IPS-18c (cell line): Measurements from ENCODE around the gene ANXA3.

Source experiments
- H3K4me3 ChIP-seq: 2 replicates; pipeline ENCODE4 v1.7.0; 2013; ENCODE audit warnings: low read depth, mild to moderate bottlenecking, low read length, moderate library complexity; ENCODE audit not compliant: insufficient read depth
- H3K9me3 ChIP-seq: one replicate; pipeline ENCODE4 v1.6.1; 2013; ENCODE audit warnings: mild to moderate bottlenecking, low read length, moderate library complexity; ENCODE audit not compliant: control insufficient read depth, insufficient read depth

Gene ANXA3

GRCh38 chr4:78618436-78618835 lies 66.9 kb downstream of the ANXA3 start:
- no peak overlapping the region for H3K4me3 ChIP-seq

GRCh38 chr4:78621395-78621794 lies 69.8 kb downstream of the ANXA3 start:
- no peaks in the 10 kb centered on the region for H3K9me3 ChIP-seq
- no peak overlapping the region for H3K4me3 ChIP-seq

More at GRCh38 chr4:78618436-78618835, 66.9 kb downstream of the ANXA3 start:
- H3K9me3 ChIP-seq, result no peaks in the 10 kb centered on the region

GRCh38 chr4:78622253-78622979 lies 70.8 kb downstream of the ANXA3 start:
- Histone ChIP-seq H3K4me3 (no peak overlapping the region), H3K9me3 (no peaks in the 10 kb centered on the region)

- Histone ChIP-seq H3K9me3 (no peaks in the 10 kb centered on the region), H3K4me3 (no peak overlapping the region)
These were observed 72.5 kb downstream of the ANXA3 start for GRCh38 chr4:78624048-78624447.

DNA sequence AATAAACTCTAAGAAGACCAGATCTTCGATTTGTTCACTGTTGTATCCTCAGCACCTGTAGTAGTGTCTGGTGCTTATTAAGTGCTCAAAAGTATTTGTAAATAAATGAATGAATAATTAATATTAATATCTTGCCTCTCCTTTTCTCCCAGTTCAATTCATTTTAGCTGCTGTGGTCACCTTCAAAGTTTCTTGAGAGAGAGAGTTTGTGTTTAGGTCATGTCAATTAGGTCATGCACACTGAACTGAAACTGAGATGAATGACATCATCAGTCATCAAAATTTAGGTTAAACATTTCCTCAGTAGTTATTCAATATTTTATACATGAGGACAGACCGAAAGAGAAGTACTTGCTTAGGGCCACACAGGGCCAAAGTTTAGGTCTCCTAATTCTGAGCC lies 73.5 kb downstream of the ANXA3 start:
- Histone ChIP-seq H3K4me3 (no peak overlapping the region), H3K9me3 (no peaks in the 10 kb centered on the region)

GRCh38 chr4:78627046-78627965 lies 75.7 kb downstream of the ANXA3 start:
- H3K9me3 ChIP-seq, result no peaks in the 10 kb centered on the region
- no peak overlapping the region for H3K4me3 ChIP-seq

- no peak overlapping the region for H3K4me3 ChIP-seq
- no peaks in the 10 kb centered on the region for H3K9me3 ChIP-seq
These were observed 76.6 kb downstream of the ANXA3 start for GRCh38 chr4:78627966-78628678.

GRCh38 chr4:78629991-78630541 lies 78.5 kb downstream of the ANXA3 start:
- Histone ChIP-seq H3K4me3 (no peak overlapping the region), H3K9me3 (no peaks in the 10 kb centered on the region)

DNA sequence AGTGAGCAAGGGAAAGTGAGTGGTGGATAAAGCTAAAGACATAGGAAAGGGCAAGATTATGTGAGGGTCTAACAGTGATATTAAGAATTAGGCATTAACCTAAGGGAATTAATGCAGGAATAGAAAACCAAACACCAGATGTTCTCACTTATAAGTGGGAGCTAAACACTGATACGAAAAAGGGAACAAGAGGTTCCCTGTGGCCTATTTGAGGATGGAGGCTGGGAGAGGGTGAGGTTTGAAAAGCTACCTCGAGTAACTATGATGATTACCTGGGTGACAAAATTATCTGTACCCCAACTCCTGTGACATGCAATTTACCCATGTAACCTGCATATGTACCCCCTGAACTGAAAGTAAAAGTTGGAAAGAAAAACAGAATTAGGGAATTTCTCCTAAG lies 79.0 kb downstream of the ANXA3 start:
- Histone ChIP-seq H3K4me3 (no peak overlapping the region), H3K9me3 (no peaks in the 10 kb centered on the region)

DNA sequence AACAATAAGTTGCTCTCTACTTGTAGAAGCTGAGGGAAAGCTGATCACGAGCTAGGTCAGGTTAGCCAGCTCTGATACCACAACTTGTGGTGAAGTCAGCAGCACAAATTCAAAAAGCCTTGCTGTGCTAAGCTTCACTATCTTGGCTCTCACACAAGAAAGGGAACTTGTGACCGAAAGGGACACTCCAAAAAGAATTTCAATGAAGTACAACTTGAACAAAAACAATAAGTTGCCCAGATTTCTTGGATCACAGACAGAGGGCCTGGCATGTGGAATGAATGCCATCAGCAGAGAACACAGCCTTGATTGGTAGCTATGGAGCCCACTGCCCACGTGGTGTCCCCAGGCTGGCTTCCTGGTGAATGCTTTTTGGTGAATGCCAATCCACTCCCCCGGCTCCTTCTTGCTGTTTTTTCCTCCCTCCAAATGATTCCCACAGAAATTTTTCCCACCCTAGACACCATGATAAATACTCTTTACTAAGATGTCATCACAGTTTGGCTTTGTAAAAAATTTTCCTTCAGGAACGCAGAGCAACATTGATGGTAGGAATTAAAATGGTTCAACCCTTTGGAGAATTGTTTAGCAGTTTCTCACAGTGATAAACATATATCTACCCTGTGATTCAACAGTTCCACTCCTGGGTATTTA lies 82.6 kb downstream of the ANXA3 start:
- H3K9me3 ChIP-seq, result no peaks in the 10 kb centered on the region
- no peak overlapping the region for H3K4me3 ChIP-seq

DNA sequence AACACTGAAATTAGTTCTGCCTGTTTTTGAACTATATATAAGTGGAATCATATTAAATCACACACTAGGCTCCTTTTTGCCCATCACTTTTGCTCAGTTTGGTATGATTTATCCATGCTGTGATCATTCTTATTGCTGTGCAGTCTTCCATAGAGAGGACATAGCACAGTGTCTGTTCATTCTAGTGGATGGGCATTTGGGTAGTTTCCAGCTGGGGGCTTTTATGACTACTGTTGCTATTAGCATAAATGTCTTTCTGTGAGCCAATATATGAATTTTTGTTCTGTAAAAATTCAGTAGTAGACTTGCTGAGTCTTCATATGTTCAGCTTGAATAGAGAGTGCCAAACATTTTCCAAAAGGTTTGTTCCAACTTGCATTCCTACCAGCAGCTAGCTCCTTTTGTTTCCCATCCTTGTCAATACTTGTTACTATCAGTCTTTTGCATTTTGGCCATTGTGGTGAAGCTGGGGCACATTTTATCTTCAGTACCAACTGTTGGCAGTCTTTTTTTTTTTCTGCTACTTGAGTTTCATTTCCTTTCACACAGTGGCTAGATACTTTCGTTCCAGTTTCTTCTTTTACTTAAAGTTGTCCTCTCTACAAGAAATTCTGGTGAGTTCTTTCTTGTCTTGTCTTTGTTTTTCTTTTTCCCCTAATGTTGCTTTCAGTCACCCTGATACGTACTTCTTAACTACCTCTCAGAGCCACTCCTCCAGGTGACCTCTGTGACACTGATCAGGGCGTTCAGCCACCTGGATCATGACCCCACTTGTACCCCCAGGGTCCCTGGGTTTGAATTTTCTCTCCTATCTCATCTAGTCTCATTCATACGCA lies 87.0 kb downstream of the ANXA3 start:
- Histone ChIP-seq H3K9me3 (no peaks in the 10 kb centered on the region), H3K4me3 (no peak overlapping the region)

- H3K4me3 ChIP-seq, result no peak overlapping the region
- no peaks in the 10 kb centered on the region for H3K9me3 ChIP-seq
These were observed 89.1 kb downstream of the ANXA3 start for GRCh38 chr4:78640714-78641113.

GRCh38 chr4:78642934-78643333 lies 91.4 kb downstream of the ANXA3 start:
- Histone ChIP-seq H3K4me3 (no peak overlapping the region), H3K9me3 (no peaks in the 10 kb centered on the region)

DNA sequence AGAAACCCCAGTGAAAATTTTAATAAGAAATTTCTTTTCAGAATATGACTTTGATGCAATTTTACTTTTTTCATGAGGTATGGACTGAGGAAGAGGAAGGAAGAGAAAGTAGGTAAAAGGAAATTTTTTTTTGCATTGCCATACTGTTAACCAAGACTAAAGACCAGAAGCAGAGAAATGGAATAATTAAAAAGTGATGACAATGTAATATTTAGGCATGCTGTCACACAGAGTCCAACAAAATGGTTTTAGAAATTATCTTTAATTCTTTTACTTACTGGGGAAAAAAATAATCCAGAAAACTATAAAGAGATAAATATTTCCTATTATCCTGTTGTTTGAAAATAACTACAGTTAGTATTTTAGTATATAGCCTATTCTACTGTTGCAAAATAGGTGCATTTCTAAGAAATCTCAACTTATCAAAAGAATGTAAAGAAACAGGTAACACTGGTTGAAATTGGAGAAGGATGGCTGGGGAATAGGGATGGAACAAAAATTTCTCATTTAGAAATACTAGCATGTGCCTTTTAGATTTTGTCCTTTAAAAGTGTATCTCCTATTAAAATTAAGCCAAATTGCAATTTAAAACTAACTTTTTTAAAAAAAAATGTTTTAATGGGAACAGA lies 92.6 kb downstream of the ANXA3 start:
- H3K4me3 ChIP-seq, result no peak overlapping the region
- H3K9me3 ChIP-seq, result no peaks in the 10 kb centered on the region

GRCh38 chr4:78644744-78645330 lies 93.3 kb downstream of the ANXA3 start:
- H3K4me3 ChIP-seq, result no peak overlapping the region
- H3K9me3 ChIP-seq, result no peaks in the 10 kb centered on the region
